Measurements from ENCODE around the gene TRIOBP.
"Not testable (repeated sequence)": the region's sequence is repeated elsewhere in the genome, so short reads cannot be mapped to it uniquely, and the experiment has no call there.

Gene TRIOBP

DNA sequence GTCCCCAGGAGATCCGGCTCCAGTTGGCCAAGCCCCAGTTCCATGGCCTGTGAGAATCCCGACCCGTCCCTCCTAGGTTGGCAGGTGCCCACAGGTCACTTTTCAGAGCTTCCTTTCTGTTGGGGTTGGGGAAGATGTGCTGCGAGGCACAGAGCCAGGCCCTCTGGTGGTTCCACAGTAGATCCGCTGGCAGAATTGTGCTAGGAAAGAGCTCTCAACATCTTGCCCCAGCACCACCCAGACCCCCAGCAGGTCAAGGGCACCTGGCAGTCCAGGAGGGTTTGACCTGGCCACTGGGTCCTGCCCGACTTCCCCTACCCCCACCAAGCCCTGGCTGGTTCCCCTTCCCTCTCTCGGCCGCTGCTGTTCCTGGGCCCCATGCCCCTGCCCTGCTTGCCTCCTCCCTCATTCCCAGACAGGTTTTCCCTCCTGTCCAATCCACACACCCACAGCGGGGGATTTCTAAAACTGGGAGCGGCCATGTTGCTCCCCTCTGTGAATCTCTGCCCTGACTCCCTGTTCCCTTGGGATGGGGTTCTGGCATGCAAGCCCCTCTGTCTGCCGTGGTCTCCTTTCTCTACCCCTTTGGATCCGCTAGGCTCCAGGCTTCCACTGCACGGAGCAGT is 84.7 kb downstream of the TRIOBP start:
- DNase-seq, result no peak

DNA sequence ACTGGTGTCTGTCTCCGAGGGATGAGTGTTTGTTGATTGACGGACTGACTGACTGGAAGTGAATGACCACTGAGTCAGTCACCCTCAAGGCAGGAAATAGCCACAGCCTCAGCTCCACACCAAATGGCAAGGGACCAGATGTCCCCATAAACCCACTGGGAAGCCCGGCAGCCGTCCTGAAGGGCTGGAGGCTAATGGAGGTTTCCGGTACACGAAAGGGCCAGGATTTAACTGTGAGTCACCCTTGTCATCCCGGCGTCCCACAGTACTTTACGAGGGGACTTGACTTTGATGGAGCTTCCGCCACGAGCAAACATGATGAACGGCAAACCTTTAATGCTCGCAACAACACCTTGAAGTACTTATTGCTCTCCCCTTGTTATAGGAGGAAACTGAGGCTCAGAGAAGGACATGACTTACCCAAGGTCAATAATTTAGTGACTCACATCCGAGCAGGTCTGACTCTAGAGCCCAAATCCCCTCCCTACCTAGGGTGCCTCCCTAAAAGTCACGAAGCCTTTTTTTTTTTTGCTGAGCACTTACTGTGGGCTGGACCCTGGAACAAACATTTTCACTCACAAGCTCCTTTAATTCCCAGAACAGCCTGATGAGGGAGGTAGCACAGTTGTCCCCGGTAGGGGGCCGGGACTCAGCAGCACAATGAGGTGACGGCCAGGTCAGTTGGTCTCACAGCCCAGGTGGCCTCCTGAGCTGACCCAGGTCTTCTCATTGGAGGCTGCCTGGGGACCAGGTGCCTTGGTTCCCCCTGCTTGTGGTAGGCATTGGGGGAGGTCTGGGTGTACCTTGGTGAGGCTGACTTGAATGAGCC is 85.7 kb downstream of the TRIOBP start:
- DNase-seq, result no peak

- no peak for DNase-seq
Observed at GRCh38 chr22:37784829-37785495, 88.1 kb downstream of the TRIOBP start.

DNA sequence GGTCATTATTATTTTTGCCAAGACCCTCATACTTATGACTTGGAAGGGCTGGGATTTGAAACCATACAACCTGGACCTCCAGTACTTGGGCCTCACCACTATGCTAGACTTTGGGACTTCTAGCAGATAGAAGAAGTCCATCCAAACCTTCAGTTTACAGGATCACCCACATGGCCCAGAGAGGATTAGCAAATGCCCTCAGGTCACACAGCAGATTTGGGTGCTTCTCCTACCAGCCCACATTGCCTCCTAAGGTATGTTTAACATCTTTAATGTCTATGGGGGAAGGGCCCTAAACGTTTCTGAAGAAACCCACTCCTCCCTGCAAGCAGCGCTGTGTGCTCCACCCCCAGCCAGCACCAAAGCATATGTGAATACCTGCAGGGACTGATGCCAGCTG is 93.4 kb downstream of the TRIOBP start:
- no peak for DNase-seq

- no peak for DNase-seq
Observed at GRCh38 chr22:37792494-37792893, 95.6 kb downstream of the TRIOBP start.

GRCh38 chr22:37794376-37794775 is 97.5 kb downstream of the TRIOBP start:
- DNase-seq, result no peak

DNA sequence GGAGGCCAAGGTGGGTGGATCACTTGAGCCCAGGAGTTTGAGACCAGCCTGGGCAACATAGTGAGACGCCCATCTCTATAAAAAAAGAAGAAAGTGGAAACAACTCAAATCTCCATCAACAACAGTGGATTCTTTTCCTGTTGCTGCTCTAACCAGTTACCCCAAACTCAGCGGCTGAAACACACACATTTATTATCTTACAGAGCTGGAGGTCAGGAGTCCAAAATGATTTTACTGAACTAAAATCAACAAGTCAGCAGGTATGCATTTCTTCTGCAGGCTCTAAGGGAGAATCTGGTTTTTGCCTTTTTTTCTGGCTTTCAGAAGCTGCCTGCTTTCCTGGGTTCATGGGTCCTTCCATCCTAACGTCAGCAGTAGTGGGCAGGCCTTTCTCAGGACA is 99.2 kb downstream of the TRIOBP start:
- DNase-seq, result no peak

DNA sequence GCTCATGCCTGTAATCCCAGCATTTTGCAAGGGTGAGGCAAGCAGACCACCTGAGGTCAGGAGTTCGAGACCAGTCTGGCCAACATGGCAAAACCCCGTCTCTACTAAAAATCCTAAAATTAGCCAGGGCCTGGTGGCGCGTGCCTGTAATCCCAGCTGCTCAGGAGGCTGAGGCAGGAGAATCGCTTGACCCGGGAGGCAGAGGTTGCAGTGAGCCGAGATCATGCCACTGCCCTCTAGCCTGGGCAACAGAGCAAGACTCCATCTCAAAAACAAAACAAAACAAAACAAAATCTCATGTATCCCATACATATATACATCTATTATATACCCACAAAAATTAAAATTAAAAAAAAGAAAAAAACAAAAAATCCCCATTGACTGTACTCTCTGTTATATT is 100.4 kb downstream of the TRIOBP start:
- DNase-seq, result not testable (repeated sequence)

DNA sequence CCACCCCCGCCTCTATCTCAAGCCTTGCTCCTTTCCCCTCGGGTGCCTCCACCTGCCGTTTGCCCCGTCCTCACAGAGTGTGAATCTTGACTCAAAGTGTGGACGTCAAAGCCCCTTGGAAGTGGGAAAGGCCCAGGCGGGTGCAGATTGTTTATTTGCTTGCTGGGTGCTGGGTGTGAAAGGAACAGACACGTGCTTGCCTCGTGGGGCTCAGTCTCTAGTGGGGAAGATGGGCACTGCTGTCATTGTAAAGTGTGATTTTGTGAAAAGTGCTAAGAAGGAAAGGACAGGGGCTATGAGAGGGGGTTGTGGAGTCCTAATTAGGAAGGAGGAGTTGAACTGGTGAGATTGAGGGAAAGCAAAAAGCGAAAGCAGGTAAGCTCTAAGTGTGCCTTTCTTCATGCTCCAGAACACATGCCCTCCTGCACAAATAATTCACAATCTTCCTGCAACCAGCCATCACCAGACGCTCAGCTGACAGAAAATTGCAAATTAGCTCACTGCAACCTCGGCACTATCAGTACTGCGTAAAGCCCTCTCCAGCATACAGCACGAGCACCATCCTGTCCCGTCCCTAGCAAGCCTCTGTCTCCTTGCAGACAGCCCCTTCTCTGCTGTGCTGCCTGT is 101.1 kb downstream of the TRIOBP start:
- DNase-seq, result no peak

- DNase-seq, result not testable (repeated sequence)
Observed at GRCh38 chr22:37799979-37800378, 103.1 kb downstream of the TRIOBP start.

DNA sequence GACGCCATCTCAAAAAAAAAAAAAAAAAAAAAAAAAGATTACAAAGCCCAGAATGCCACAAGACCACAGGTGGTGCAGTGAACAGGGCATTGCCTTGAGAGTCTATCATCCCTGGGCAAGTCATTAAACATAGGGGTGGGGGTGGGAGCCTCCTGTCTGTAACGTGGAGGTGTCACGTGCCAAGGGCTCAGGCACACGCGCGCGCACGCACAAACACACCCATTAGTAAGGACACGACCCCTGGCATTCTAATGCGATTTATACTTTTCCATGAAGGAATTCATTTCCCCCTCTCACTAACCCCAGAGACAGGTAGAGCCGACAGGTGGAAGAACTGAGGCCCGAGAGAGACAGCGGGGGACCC is 105.1 kb downstream of the TRIOBP start:
- DNase-seq, result no peak

DNA sequence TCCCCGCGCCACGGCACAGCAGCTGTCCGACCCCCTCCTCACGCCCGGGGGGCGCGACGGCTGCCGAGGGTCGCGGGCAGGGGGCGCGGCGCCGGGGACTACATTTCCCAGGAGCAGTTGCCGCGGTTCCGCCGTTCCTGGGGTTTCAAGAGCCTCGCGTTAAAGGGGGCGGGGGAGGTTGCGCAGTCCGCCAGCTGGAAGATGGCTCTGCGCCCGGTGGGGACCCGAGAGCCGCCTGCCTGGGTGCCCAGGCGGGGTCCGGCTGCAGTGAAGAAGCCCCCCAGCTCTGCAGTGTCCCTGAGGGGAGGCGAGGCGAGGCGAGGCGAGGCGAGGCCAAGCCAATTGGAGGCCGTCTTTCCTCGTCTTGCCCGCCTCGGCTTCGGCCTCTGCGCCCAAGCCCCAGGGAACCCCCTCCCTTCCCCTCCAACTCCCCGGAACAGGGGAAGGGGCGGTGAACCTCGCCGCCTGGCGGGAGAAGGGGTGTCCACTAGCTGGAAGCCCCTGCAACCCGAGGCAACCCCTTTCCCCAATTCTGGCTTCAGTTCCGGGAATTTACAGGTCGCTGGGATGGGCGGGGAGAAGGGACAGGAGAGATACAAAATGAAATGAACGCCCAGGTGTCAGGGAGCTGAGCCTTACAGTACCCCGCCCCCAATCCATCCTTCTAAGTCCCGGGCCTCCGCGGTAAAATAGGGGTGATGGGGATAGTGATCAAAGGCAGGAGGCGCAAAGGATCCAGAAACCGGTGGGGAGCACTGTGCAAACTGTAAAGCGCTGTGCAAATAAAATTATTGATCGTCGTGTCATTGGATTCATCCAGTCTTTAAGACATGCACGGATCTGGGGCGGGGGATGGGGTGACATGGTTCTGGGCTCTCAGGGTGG is 105.7 kb downstream of the TRIOBP start:
- no peak for DNase-seq

DNA sequence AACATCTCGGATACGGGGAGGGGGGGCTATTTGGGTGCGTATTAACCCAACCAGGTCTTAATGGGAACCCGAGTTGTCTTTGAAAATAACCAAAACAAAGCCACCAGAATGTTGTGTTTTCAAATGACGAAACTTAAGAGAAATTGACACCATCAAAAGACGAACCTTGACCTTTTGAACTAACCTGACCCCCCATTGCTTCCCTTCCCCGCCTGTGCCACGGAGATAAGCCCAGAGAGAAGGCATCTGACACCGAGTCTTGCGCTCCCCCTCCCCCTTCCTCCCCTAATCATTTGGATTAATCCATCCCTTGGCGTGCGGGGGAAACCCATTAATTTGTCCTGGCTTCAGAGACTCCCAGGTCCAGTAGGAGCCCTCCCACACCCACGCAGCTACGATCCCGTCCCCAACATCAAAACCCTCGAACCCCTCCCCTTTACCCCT is 106.4 kb downstream of the TRIOBP start:
- DNase-seq, result no peak

- no peak for DNase-seq
Observed at GRCh38 chr22:37803639-37804351, 106.9 kb downstream of the TRIOBP start.

- no peak for DNase-seq
Observed at GRCh38 chr22:37804352-37804880, 107.6 kb downstream of the TRIOBP start.

GRCh38 chr22:37804881-37805809 is 108.3 kb downstream of the TRIOBP start:
- no peak for DNase-seq

DNA sequence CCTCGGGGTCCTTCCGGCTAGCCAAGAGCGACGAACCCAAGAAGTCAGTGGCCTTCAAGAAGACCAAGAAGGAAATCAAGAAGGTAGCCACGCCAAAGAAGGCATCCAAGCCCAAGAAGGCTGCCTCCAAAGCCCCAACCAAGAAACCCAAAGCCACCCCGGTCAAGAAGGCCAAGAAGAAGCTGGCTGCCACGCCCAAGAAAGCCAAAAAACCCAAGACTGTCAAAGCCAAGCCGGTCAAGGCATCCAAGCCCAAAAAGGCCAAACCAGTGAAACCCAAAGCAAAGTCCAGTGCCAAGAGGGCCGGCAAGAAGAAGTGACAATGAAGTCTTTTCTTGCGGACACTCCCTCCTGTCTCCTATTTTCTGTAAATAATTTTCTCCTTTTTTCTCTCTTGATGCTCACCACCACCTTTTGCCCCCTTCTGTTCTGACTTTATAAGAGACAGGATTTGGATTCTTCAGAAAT is 109.0 kb downstream of the TRIOBP start:
- no peak for DNase-seq

DNA sequence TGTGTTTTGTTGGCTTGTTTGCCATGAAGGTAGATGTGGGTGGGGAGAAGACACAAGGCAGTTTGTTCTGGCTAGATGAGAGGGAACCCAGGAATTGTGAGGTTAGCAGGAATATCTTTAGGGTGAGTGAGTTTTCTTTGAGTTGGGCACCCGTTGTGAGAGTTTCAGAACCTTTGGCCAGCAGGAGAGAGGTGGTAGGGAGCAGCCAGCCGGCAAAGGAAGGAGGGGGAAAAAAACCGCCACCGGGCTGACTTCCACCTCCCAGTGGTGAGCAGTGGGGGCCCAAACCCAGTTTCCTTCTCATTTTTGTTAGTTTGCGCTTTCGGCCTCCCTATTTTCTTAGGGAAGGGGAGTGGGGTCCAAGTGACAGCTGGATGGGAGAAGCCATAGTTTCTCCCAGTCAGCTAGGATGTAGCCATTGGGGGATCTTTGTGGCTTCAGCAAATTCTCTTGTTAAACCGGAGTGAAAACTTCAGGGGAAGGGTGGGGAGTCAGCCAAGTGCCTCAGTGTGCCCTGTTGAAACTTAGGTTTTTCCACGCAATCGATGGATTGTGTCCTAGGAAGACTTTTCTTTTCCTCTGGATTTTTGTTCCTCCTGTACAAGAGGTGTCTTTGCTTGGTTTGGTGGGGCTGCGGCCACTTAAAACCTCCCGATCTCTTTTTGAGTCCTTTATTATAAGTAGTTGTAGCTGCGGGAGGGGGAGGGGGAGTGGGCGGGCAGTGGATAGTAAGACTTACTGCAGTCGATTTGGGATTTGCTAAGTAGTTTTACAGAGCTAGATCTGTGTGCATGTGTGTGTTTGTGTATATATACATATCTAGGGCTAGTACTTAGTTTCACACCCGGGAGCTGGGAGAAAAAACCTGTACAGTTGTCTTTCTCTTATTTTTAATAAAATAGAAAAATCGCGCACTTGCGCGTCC is 109.8 kb downstream of the TRIOBP start:
- DNase-seq, result no peak
